ENCODE results near the gene SIRT5. TPM values are rescaled to one million over a fixed set of nuclear protein-coding genes. Genes with fewer than 3 reads are reported as not detected.

The SIRT5 gene
- total RNA-seq, 1 donor from 2014 or later: 11.0 TPM

GRCh38 chr6:13590574-13591153 lies 16.3 kb downstream of the SIRT5 start:
- Histone ChIP-seq H3K27me3 (no peaks in the 10 kb centered on the region), H3K4me1 (no peaks in the 10 kb centered on the region), H3K36me3 (peaks cover 68% of the 10 kb centered on the region), H3K27ac (no peak overlapping the region), H3K4me3 (no peak overlapping the region), H3K9me3 (no peaks in the 10 kb centered on the region)
- DNase-seq (no peak), ATAC-seq (no peak)
- TF ChIP-seq, protein P1, sequence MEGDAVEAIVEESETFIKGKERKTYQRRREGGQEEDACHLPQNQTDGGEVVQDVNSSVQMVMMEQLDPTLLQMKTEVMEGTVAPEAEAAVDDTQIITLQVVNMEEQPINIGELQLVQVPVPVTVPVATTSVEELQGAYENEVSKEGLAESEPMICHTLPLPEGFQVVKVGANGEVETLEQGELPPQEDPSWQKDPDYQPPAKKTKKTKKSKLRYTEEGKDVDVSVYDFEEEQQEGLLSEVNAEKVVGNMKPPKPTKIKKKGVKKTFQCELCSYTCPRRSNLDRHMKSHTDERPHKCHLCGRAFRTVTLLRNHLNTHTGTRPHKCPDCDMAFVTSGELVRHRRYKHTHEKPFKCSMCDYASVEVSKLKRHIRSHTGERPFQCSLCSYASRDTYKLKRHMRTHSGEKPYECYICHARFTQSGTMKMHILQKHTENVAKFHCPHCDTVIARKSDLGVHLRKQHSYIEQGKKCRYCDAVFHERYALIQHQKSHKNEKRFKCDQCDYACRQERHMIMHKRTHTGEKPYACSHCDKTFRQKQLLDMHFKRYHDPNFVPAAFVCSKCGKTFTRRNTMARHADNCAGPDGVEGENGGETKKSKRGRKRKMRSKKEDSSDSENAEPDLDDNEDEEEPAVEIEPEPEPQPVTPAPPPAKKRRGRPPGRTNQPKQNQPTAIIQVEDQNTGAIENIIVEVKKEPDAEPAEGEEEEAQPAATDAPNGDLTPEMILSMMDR (IDR thresholded peaks at IDR 0.05): no peak
- intact Hi-C loops (cut with DNase I): no loop called here

DNA sequence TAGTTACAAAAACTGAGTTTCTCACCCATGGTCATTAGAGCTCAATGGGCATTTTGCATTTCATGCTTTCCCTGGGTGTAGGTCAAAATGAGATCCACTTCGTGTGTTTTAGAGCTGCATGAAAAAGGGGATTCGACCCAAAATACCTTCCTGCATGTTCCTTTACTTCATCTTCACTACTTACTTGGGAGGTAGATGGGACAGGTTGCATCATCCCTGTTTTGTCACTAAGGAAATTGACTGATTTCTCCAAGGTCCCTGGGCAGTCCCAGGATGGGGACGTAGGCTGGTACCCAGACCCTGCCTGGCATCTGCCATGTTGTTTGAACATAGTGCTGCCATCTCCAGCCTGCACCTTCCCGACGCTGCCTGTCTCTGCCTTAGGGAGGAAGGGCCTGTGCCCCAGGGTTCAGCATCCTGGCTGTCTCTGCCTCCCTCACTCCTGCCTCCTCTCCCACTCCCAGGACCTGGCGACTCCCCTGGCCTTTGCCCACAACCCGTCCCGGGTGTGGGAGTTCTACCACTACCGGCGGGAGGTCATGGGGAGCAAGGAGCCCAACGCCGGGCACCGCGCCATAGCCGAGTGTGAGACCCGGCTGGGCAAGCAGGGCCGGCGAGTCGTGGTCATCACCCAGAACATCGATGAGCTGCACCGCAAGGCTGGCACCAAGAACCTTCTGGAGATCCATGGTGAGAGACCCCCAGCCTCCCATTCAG lies 17.0 kb downstream of the SIRT5 start:
- DNase-seq (no peak), ATAC-seq (no peak)
- Histone ChIP-seq H3K36me3 (peaks cover 73% of the 10 kb centered on the region), H3K4me3 (no peak overlapping the region), H3K27ac (no peak overlapping the region), H3K4me1 (no peaks in the 10 kb centered on the region), H3K27me3 (no peaks in the 10 kb centered on the region), H3K9me3 (no peaks in the 10 kb centered on the region)
- TF ChIP-seq, protein P1 (IDR thresholded peaks at IDR 0.05): no peak
- intact Hi-C loops (cut with DNase I): no loop called here

- TF ChIP-seq, protein P1 (IDR thresholded peaks at IDR 0.05): no peak
- no peak overlapping the region for H3K4me3 ChIP-seq
- ATAC-seq (no peak), DNase-seq (no peak)
- intact Hi-C loops (cut with DNase I): no loop called here
- no peaks in the 10 kb centered on the region for H3K27me3 ChIP-seq
- no peaks in the 10 kb centered on the region for H3K9me3 ChIP-seq
- no peaks in the 10 kb centered on the region for H3K4me1 ChIP-seq
- H3K27ac ChIP-seq: no peak overlapping the region
- H3K36me3 ChIP-seq: peaks cover 78% of the 10 kb centered on the region
Measured at GRCh38 chr6:13593103-13593502, 18.7 kb downstream of the SIRT5 start.

- no peaks in the 10 kb centered on the region for H3K9me3 ChIP-seq
- intact Hi-C loops (cut with DNase I): no loop called here
- H3K27me3 ChIP-seq: no peaks in the 10 kb centered on the region
- no peak for DNase-seq
- H3K4me1 ChIP-seq: no peaks in the 10 kb centered on the region
- no peak overlapping the region for H3K27ac ChIP-seq
- TF ChIP-seq, protein P1 (IDR thresholded peaks at IDR 0.05): no peak
- ATAC-seq: no peak
- H3K36me3 ChIP-seq: peaks cover 76% of the 10 kb centered on the region
- H3K4me3 ChIP-seq: no peak overlapping the region
Measured at GRCh38 chr6:13593720-13594119, 19.3 kb downstream of the SIRT5 start.

DNA sequence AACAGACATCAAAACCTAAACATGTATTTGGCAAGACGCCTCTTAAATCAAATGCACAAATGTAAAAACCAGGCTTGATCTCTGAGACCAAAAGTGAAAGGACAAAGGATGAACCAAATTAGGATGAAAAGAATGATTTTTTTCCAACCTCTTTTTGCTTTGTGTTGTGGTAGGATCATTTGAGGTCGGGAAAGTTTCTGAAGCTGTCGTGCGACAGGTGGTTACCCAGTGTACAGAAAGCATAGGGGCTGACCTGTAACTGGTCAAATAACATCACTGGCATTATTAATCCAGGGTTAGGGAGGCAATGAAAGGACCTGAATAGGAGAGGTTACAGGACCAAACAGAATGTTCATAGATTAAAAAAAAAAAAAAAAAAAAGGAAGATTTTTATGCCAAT lies 22.7 kb downstream of the SIRT5 start:
- DNase-seq (no peak), ATAC-seq (no peak)
- intact Hi-C loops (cut with DNase I): no loop called here
- Histone ChIP-seq H3K27me3 (no peaks in the 10 kb centered on the region), H3K36me3 (peaks cover 78% of the 10 kb centered on the region), H3K4me1 (no peaks in the 10 kb centered on the region), H3K9me3 (no peaks in the 10 kb centered on the region), H3K27ac (no peak overlapping the region), H3K4me3 (no peak overlapping the region)
- TF ChIP-seq, protein P1 (IDR thresholded peaks at IDR 0.05): no peak
